SK-N-SH (cell line): Measurements from ENCODE around the gene DHRS12.

Experiments used
- CTCF ChIP-seq: fragments of 200-600 bp; sonication (generic); IDR thresholded peaks from 2 replicates; pipeline ENCODE4 v1.6.1; 2017; ENCODE audit warnings: antibody characterized with exemption, mild to moderate bottlenecking, moderate library complexity
- EZH2phosphoT487 ChIP-seq: fragments of 200-600 bp; sonication (generic); IDR thresholded peaks from 2 replicates; pipeline ENCODE4 v1.6.1; 2017; ENCODE audit warnings: low read depth, mixed run types, mild to moderate bottlenecking, antibody characterized with exemption, moderate library complexity, borderline replicate concordance
- GABPA ChIP-seq: IDR thresholded peaks from 2 replicates; pipeline ENCODE4 v1.4.0; 2012; ENCODE audit warnings: low read depth, mild to moderate bottlenecking
- GATA2 ChIP-seq: sonication (generic); formaldehyde crosslinking; IDR thresholded peaks from 2 replicates; pipeline ENCODE4 v1.5.0; 2020; ENCODE audit warnings: mild to moderate bottlenecking, missing genetic modification reagents
- JUND ChIP-seq: IDR thresholded peaks from 2 replicates; pipeline ENCODE4 v1.4.0; 2012
- MAX ChIP-seq: IDR thresholded peaks from 2 replicates; pipeline ENCODE4 v1.4.0; 2012; ENCODE audit warnings: low read depth
- RCOR1 ChIP-seq: fragments of 150-350 bp; IDR thresholded peaks from 2 replicates; pipeline ENCODE4 v1.6.1; 2017; ENCODE audit warnings: antibody characterized with exemption, low read length
- RFX5 ChIP-seq: IDR thresholded peaks from 2 replicates; pipeline ENCODE4 v1.6.1; 2012; ENCODE audit warnings: mild to moderate bottlenecking, improper control_type of control experiment, low read length
- USF1 ChIP-seq: IDR thresholded peaks from 2 replicates; pipeline ENCODE4 v1.4.0; 2012; ENCODE audit warnings: low read depth, borderline replicate concordance
- USF2 ChIP-seq: fragments of 150-350 bp; IDR thresholded peaks from 2 replicates; pipeline ENCODE4 v1.6.1; 2017; ENCODE audit warnings: antibody characterized with exemption, low read length, low read depth, borderline replicate concordance
- YY1 ChIP-seq: IDR thresholded peaks from 2 replicates; pipeline ENCODE4 v1.4.0; 2012; ENCODE audit warnings: low read depth, mild to moderate bottlenecking
- ZBTB33 ChIP-seq: IDR thresholded peaks from 2 replicates; pipeline ENCODE4 v1.4.0; 2012; ENCODE audit warnings: low read depth, borderline replicate concordance

GRCh38 chr13:51818781-51819511 is 15.0 kb upstream of the DHRS12 start:
- TF ChIP-seq ZBTB33 (no peak), RFX5 (no peak), CTCF (no peak), EZH2phosphoT487 (no peak), JUND (no peak), MAX (no peak), RCOR1 (no peak), USF1 (no peak), USF2 (no peak), GABPA (no peak), YY1 (no peak), GATA2 (CRISPR knock-in tag) (no peak)
